Parathyroid adenoma (tissue), 2 donors: Measurements from ENCODE around the gene TSPAN3.

Experiments
- H2AFZ ChIP-seq: fragments of 300-600 bp; sonication (generic); one replicate; pipeline ENCODE4 v1.7.0; 2017; ENCODE audit warnings: antibody characterized with exemption, mild to moderate bottlenecking
- H3K27ac ChIP-seq: fragments of 300-600 bp; sonication (generic); one replicate; pipeline ENCODE4 v1.7.0; 2017
- H3K27me3 ChIP-seq: fragments of 300-600 bp; sonication (generic); one replicate; pipeline ENCODE4 v1.7.0; 2017; ENCODE audit warnings: low read length; ENCODE audit not compliant: control insufficient read depth, insufficient read depth
- H3K36me3 ChIP-seq: fragments of 300-600 bp; sonication (generic); one replicate; pipeline ENCODE4 v1.7.0; 2017; ENCODE audit warnings: low read length; ENCODE audit not compliant: control insufficient read depth, insufficient read depth
- H3K4me1 ChIP-seq: fragments of 300-600 bp; sonication (generic); one replicate; pipeline ENCODE4 v1.7.0; 2017; ENCODE audit warnings: control low read depth
- H3K4me2 ChIP-seq: fragments of 300-600 bp; sonication (generic); one replicate; pipeline ENCODE4 v1.7.0; 2017; ENCODE audit warnings: low read length
- H3K4me3 ChIP-seq: fragments of 300-600 bp; sonication (generic); one replicate; pipeline ENCODE4 v1.7.0; 2017; ENCODE audit warnings: low read depth, low read length
- H3K79me2 ChIP-seq: fragments of 300-600 bp; sonication (generic); one replicate; pipeline ENCODE4 v1.7.0; 2017; ENCODE audit warnings: control low read depth
- H3K9ac ChIP-seq: fragments of 300-600 bp; sonication (generic); one replicate; pipeline ENCODE4 v1.7.0; 2017; ENCODE audit warnings: mild to moderate bottlenecking
- H3K9me3 ChIP-seq: fragments of 300-600 bp; sonication (generic); one replicate; pipeline ENCODE4 v1.7.0; 2017; ENCODE audit warnings: low read length; ENCODE audit not compliant: control insufficient read depth
- CTCF ChIP-seq: fragments of 300-600 bp; sonication (generic); IDR thresholded peaks from one replicate; pipeline ENCODE4 v1.7.0; 2017; ENCODE audit warnings: antibody characterized with exemption, mild to moderate bottlenecking
- donor health status: primary hyperparathyroidism.

TSPAN3 gene

DNA sequence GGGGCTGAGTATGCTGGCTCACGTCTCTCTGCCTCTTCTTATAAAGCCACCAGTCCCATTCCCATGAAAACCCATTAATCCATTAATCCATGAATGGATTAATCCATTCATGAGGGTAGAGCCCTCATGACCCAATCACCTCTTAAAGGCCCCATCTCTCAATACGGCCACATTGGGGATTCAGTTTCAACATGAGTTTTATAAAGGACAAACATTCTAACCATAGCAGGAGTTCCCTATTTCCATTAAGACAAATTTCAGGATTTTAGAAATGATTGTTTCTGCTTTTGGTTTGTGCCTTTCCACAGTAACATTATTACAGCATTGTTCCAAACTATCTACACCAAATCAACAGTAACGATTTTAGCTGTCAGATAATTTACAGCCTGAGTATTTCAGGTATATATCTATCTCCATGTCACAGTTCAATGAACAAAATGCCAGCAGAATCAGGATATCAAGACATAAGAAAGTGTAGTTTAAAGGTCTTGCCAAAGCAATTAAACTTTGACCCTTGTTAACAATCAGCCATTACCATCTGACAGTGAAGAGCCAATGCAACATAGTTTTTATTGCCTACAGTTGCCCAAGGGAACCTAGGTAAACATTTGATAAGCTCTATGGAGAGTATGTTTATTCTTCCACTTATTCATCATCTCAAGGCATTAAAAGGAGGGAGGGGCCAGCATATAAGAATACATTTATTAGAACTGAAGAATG, 3.8 kb downstream of the TSPAN3 start:
- Histone ChIP-seq H3K9ac (no peak overlapping the region), H3K4me2 (peak overlapping the region; percentile 14), H3K9me3 (no peaks in the 10 kb centered on the region), H3K4me1 (peaks cover 7% of the 10 kb centered on the region), H2AFZ (no peak overlapping the region), H3K27me3 (no peaks in the 10 kb centered on the region), H3K36me3 (no peaks in the 10 kb centered on the region), H3K4me3 (no peak overlapping the region), H3K79me2 (peaks cover 22% of the 10 kb centered on the region), H3K27ac (no peak overlapping the region)
- TF ChIP-seq CTCF, result no peak

DNA sequence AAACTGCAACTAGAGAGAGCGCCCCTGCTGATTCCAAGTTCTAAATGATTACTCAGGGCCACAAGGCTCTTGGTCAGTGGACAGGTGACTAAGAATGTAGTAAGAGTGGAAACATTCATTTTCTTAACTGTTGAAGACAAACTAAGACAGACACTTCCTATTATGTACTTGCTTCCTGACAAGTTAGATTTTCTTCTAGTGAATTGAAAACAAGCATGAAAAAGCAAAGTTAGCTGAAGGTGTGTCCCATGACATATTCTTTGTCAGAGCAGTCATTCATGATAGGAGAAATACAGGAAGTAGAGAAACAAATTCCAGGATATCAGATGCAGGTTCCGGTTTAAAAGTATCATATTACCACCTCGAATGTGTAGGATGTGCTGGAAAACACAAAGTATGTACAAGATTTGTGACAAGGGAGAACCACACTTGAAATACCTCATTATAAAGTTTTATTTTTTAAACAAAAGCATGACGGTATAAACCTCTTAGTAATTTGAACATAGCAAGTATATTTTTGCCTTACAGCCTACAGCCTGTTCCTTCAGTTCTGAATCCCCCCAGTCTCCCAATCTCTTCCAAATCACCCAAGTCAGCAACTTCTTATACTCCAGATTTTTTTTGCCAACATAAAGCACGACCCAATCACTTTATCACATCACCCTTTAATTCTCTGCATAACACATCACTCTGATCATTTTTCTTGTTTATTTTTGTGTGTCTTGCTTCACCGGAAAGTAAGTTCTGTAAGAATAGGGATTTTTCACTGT, 6.2 kb downstream of the TSPAN3 start:
- Histone ChIP-seq H3K9ac (no peak overlapping the region), H3K79me2 (peaks cover 22% of the 10 kb centered on the region), H3K4me2 (peak overlapping the region; percentile 17), H3K4me1 (peaks cover 15% of the 10 kb centered on the region), H3K4me3 (no peak overlapping the region), H3K27ac (no peak overlapping the region), H2AFZ (no peak overlapping the region), H3K36me3 (no peaks in the 10 kb centered on the region), H3K9me3 (no peaks in the 10 kb centered on the region), H3K27me3 (no peaks in the 10 kb centered on the region)
- TF ChIP-seq CTCF, result no peak

GRCh38 chr15:77064063-77064462, 6.8 kb downstream of the TSPAN3 start:
- no peak overlapping the region for H3K4me2 ChIP-seq
- no peaks in the 10 kb centered on the region for H3K27me3 ChIP-seq
- H3K27ac ChIP-seq, result no peak overlapping the region
- H3K4me1 ChIP-seq, result peaks cover 15% of the 10 kb centered on the region
- H3K9me3 ChIP-seq, result no peaks in the 10 kb centered on the region
- no peaks in the 10 kb centered on the region for H3K36me3 ChIP-seq
- H2AFZ ChIP-seq, result no peak overlapping the region
- no peak overlapping the region for H3K9ac ChIP-seq
- no peak overlapping the region for H3K4me3 ChIP-seq
- H3K79me2 ChIP-seq, result peaks cover 20% of the 10 kb centered on the region
- TF ChIP-seq CTCF, result no peak

DNA sequence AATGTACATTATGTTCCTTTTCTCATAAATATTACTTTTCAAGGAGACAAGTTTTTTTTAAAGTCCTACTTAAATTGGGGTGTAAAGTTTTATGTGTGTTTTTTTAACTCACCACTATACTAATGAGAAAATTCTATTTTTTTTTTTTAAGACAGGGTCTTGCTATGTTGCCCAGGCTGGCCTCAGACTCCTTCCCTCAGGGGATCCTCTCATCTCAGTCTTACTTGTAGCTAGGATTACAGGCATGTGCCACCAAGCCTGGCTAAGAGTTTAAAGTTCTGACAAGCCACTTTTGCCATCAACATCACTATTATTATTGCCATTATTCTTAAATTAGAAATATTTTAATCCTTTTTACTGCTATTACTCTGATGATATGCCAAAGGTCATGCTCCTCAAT, 7.7 kb downstream of the TSPAN3 start:
- Histone ChIP-seq H3K4me1 (peaks cover 15% of the 10 kb centered on the region), H3K36me3 (no peaks in the 10 kb centered on the region), H3K4me2 (no peak overlapping the region), H3K9ac (no peak overlapping the region), H3K27ac (no peak overlapping the region), H3K4me3 (no peak overlapping the region), H3K9me3 (no peaks in the 10 kb centered on the region), H3K27me3 (no peaks in the 10 kb centered on the region), H3K79me2 (peaks cover 14% of the 10 kb centered on the region), H2AFZ (no peak overlapping the region)
- no peak for TF ChIP-seq CTCF
